ENCODE data around the gene ACACA. TPM values are rescaled to one million over a fixed set of nuclear protein-coding genes. Genes with fewer than 3 reads are reported as not detected.
A peak's percentile ranks its signal among the peaks of the same experiment; 100 is the strongest.

The ACACA gene
- total and polyA plus RNA-seq, 2 donors (not counting 3 experiments of a cell fraction or from before 2014, with no cell fraction given) = 55.3 to 124 TPM

GRCh38 chr17:37286430-37286829 is 120.2 kb downstream of the ACACA start:
- H3K79me2 ChIP-seq (ENCODE audit: control insufficient read depth, insufficient read depth, low read length) = peaks cover 30% of the 10 kb centered on the region
- FAIRE-seq (no peak), DNase-seq (ENCODE audit: low read depth, low spot score) (peak; percentile 8)
- H3K27me3 ChIP-seq (ENCODE audit: control insufficient read depth in 2 of 2, insufficient read depth in 2 of 2, low read length in 2 of 2) = no peaks in the 10 kb centered on the region
- ChIA-PET POLR2A (no interaction called here), CTCF (interaction anchor here (0.8 to 1.2 kb wide), 3 partner anchors 13 to 284 kb away, joined by 3 to 4 read pairs (median 3); no protein-coding TSS in a partner anchor)
- H3K27ac ChIP-seq (ENCODE audit: insufficient read depth, low read depth, low read length) = no peak overlapping the region
- no peaks in the 10 kb centered on the region for H3K9me1 ChIP-seq (replicated peaks; ENCODE audit: control insufficient read depth, extremely low read depth, insufficient read depth, low read length)
- peaks cover 0 to 11% of the 10 kb centered on the region in 2 experiments for H3K36me3 ChIP-seq (ENCODE audit: control insufficient read depth in 2 of 2, extremely low read depth in 1 of 2, insufficient read depth in 2 of 2, low read length in 2 of 2)
- peaks cover 8% of the 10 kb centered on the region for H3K4me1 ChIP-seq (ENCODE audit: control insufficient read depth, extremely low read depth, insufficient read depth, low read length)
- H2AFZ ChIP-seq (ENCODE audit: low read depth, low read length) = no peak overlapping the region
- no peaks in the 10 kb centered on the region for H3K9me3 ChIP-seq (replicated peaks; ENCODE audit: control insufficient read depth, insufficient read depth, low read length)
- dilution Hi-C loops (cut with MboI; ENCODE audit: extremely low pct_ligation_motif_present, low sequenced_read_pairs) (no loop called here), intact Hi-C loops (cut with micrococcal nuclease) (no loop called here)
- no peaks in the 10 kb centered on the region for H4K20me1 ChIP-seq (replicated peaks; ENCODE audit: control insufficient read depth, extremely low read depth, insufficient read depth, low read length)
- TF ChIP-seq FOS (IDR thresholded peaks at IDR 0.05; ENCODE audit: borderline replicate concordance, insufficient read depth, low read length) = no peak
- no peak for TF ChIP-seq CTCF (IDR thresholded peaks at IDR 0.05; ENCODE audit: extremely low read depth in 1 of 2, insufficient read depth in 1 of 2, low read depth in 1 of 2, low read length in 2 of 2)
- TF ChIP-seq MYC (IDR thresholded peaks at IDR 0.05; ENCODE audit: low read depth, low read length) = no peak
- no peak for TF ChIP-seq JUN (IDR thresholded peaks at IDR 0.05; ENCODE audit: borderline replicate concordance, insufficient read depth, insufficient read length, low read depth)
- TF ChIP-seq EZH2 (IDR thresholded peaks at IDR 0.05; ENCODE audit: borderline replicate concordance, low read depth, low read length, severe bottlenecking) = no peak
- TF ChIP-seq POLR2A (IDR thresholded peaks at IDR 0.05; ENCODE audit: low read depth, low read length) = no peak
- TF ChIP-seq GATA2 (IDR thresholded peaks at IDR 0.05; ENCODE audit: insufficient read depth, insufficient read length, low read depth, low read length) = no peak
- TF ChIP-seq MAX (IDR thresholded peaks at IDR 0.05; ENCODE audit: insufficient read depth, insufficient read length) = no peak
- no peak for TF ChIP-seq POLR2AphosphoS5 (IDR thresholded peaks at IDR 0.05; ENCODE audit: insufficient read depth, low read depth, low read length)
- no peak overlapping the region for H3K4me2 ChIP-seq (ENCODE audit: insufficient read depth, low read length)
- no TSS peak for BruUV-seq (replicated peaks)
- H3K4me3 ChIP-seq (replicated peaks in 1 of 3; ENCODE audit: insufficient read depth in 1 of 3, low read depth in 1 of 3, low read length in 3 of 3) = no peak overlapping the region
- H3K9ac ChIP-seq (replicated peaks; ENCODE audit: extremely low read depth, insufficient read depth, low read length) = no peak overlapping the region

Measured in endothelial cell of umbilical vein (primary cell).